ENCODE results near the gene PLCB2. TPM values are rescaled to one million over a fixed set of nuclear protein-coding genes. Genes with fewer than 3 reads are reported as not detected.
A peak's percentile ranks its signal among the peaks of the same experiment; 100 is the strongest.

PLCB2 gene
- total and polyA plus RNA-seq, 2 donors (not counting 1 experiment from before 2014, with no cell fraction given): 166 to 312 TPM

DNA sequence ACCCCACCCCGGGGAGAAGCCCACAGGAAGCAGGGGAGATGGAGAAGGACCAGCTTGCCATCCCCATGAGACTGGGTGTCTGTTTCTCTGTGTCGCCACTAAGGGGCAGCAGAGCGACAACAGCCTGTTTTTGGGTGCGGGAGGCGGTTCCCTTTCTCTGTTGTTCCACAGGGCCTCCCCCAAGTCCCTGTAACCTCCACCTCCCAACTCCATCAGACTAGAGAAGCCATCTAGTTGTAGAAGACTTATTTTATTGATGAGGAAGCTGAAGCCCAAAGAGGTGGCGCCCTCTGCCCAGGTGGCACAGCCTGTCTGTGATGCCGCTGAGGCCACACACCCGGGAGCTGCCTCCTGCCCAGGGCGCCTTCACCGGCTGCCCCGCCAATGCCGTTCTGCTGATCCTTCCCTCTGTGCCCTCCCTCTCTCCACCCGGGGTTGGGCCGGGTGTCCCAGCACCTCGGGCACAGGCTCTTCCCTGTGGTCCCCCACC is 36.9 kb upstream of the PLCB2 start:
- Histone ChIP-seq H3K4me3 (ENCODE audit: control extremely low read depth in 1 of 5, extremely low read depth in 1 of 5, insufficient read depth in 1 of 5, low read depth in 2 of 5, low read length in 4 of 5) (no peak overlapping the region), H3K4me2 (replicated peaks; ENCODE audit: low read depth, low read length, poor library complexity, severe bottlenecking) (peak overlapping the region; percentile 7)
- H3K4me3 Mint-ChIP-seq: no peak overlapping the region

DNA sequence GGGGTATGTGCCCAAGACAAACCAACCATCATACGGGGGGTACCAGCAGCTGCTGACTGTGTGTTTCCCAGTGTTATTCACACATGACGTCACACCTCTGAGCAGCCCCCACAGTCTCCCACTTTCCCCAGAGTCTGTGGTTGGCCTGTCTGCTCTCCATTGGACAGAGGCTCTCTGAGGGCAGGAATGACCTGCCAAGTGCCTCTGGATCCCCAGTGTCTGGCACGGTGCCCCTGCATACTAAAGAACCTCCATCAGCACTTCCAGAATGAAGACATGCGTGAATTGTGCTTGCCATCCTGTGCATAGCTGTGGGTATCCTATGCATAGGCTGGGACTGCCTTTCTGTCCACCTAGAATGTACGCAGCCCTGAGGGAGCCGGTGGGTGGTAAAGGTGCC is 36.5 kb upstream of the PLCB2 start:
- H3K27me3 ChIP-seq (replicated peaks in 1 of 4; ENCODE audit: control extremely low read depth in 1 of 4, control insufficient read depth in 3 of 4, insufficient read depth in 4 of 4, low read length in 3 of 4): no peaks in the 10 kb centered on the region
- no peak overlapping the region for H3K27ac ChIP-seq (ENCODE audit: low read length in 2 of 2)
- intact Hi-C loops (cut with micrococcal nuclease): loop anchor here (1.0 kb wide), 1 partner anchor 24 kb away; no protein-coding TSS in a partner anchor
- H3K27ac Mint-ChIP-seq: no peak overlapping the region
- TF ChIP-seq, protein P1, sequence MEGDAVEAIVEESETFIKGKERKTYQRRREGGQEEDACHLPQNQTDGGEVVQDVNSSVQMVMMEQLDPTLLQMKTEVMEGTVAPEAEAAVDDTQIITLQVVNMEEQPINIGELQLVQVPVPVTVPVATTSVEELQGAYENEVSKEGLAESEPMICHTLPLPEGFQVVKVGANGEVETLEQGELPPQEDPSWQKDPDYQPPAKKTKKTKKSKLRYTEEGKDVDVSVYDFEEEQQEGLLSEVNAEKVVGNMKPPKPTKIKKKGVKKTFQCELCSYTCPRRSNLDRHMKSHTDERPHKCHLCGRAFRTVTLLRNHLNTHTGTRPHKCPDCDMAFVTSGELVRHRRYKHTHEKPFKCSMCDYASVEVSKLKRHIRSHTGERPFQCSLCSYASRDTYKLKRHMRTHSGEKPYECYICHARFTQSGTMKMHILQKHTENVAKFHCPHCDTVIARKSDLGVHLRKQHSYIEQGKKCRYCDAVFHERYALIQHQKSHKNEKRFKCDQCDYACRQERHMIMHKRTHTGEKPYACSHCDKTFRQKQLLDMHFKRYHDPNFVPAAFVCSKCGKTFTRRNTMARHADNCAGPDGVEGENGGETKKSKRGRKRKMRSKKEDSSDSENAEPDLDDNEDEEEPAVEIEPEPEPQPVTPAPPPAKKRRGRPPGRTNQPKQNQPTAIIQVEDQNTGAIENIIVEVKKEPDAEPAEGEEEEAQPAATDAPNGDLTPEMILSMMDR (IDR thresholded peaks at IDR 0.05): no peak
- TF ChIP-seq EZH2 (IDR thresholded peaks at IDR 0.05; ENCODE audit: borderline replicate concordance, insufficient read depth, low read depth, low read length, poor library complexity, severe bottlenecking): no peak
- no peak overlapping the region for H2AFZ ChIP-seq (ENCODE audit: insufficient read depth, low read depth, low read length, poor library complexity, severe bottlenecking)
- H3K27me3 Mint-ChIP-seq: no peaks in the 10 kb centered on the region
- DNase-seq (no peak), ATAC-seq (ENCODE audit: low read depth) (no peak)
- CTCF ChIA-PET: interaction anchor here (0.7 to 15.0 kb wide), 27 partner anchors 8 to 540 kb away, joined by 3 to 382 read pairs (median 5); partner anchors contain the start of genes INAFM2, IVD, KNSTRN and PLCB2
- H4K20me1 ChIP-seq (ENCODE audit: control insufficient read depth, insufficient read depth, low read length, poor library complexity, severe bottlenecking): no peaks in the 10 kb centered on the region
- H3K4me2 ChIP-seq (replicated peaks; ENCODE audit: low read depth, low read length, poor library complexity, severe bottlenecking): peak overlapping the region; percentile 7
- H3K9me3 ChIP-seq (ENCODE audit: control extremely low read depth in 1 of 3, control insufficient read depth in 2 of 3, insufficient read depth in 1 of 3, low read length in 2 of 3): no peaks in the 10 kb centered on the region
- no peaks in the 10 kb centered on the region for H3K4me1 Mint-ChIP-seq
- no peaks in the 10 kb centered on the region for H3K79me2 ChIP-seq (ENCODE audit: control insufficient read depth, insufficient read depth, low read length)
- no peaks in the 10 kb centered on the region for H3K9me3 Mint-ChIP-seq (ENCODE audit: insufficient read depth)
- H3K4me3 Mint-ChIP-seq: no peak overlapping the region
- H3K4me3 ChIP-seq (ENCODE audit: control extremely low read depth in 1 of 5, extremely low read depth in 1 of 5, insufficient read depth in 1 of 5, low read depth in 2 of 5, low read length in 4 of 5): no peak overlapping the region
- no peaks in the 10 kb centered on the region for H3K4me1 ChIP-seq (ENCODE audit: control insufficient read depth in 2 of 2, insufficient read depth in 2 of 2, low read length in 2 of 2)
- H3K36me3 ChIP-seq (replicated peaks in 1 of 2; ENCODE audit: control extremely low read depth in 1 of 2, control insufficient read depth in 1 of 2, extremely low read depth in 1 of 2, insufficient read depth in 2 of 2, low read length in 1 of 2): no peaks in the 10 kb centered on the region
- no peak overlapping the region for H3K9ac ChIP-seq (ENCODE audit: low read length)
- POLR2A ChIA-PET: interaction anchor here (0.6 to 1.5 kb wide), 2 partner anchors 62 to 78 kb away, joined by 3 to 5 read pairs; partner anchors contain the start of gene IVD
- 68% methylated on average over 4 of the region's 6 CpGs for WGBS (ENCODE audit: insufficient coverage)

More for the DNA sequence above, 36.9 kb upstream of the PLCB2 start:
- intact Hi-C loops (cut with micrococcal nuclease): loop anchor here (1.0 kb wide), 1 partner anchor 24 kb away; no protein-coding TSS in a partner anchor
- Histone ChIP-seq H2AFZ (ENCODE audit: insufficient read depth, low read depth, low read length, poor library complexity, severe bottlenecking) (no peak overlapping the region), H3K27me3 (replicated peaks in 1 of 4; ENCODE audit: control extremely low read depth in 1 of 4, control insufficient read depth in 3 of 4, insufficient read depth in 4 of 4, low read length in 3 of 4) (no peaks in the 10 kb centered on the region), H3K27ac (ENCODE audit: low read length in 2 of 2) (no peak overlapping the region), H3K4me1 (ENCODE audit: control insufficient read depth in 2 of 2, insufficient read depth in 2 of 2, low read length in 2 of 2) (no peaks in the 10 kb centered on the region), H3K36me3 (replicated peaks in 1 of 2; ENCODE audit: control extremely low read depth in 1 of 2, control insufficient read depth in 1 of 2, extremely low read depth in 1 of 2, insufficient read depth in 2 of 2, low read length in 1 of 2) (no peaks in the 10 kb centered on the region), H3K9me3 (ENCODE audit: control extremely low read depth in 1 of 3, control insufficient read depth in 2 of 3, insufficient read depth in 1 of 3, low read length in 2 of 3) (no peaks in the 10 kb centered on the region), H3K79me2 (ENCODE audit: control insufficient read depth, insufficient read depth, low read length) (no peaks in the 10 kb centered on the region), H4K20me1 (ENCODE audit: control insufficient read depth, insufficient read depth, low read length, poor library complexity, severe bottlenecking) (no peaks in the 10 kb centered on the region), H3K9ac (ENCODE audit: low read length) (no peak overlapping the region)
- ChIA-PET POLR2A (interaction anchor here (0.6 to 1.5 kb wide), 2 partner anchors 61 to 77 kb away, joined by 3 to 5 read pairs; partner anchors contain the start of gene IVD), CTCF (interaction anchor here (0.7 to 15.0 kb wide), 27 partner anchors 8 to 541 kb away, joined by 3 to 382 read pairs (median 5); partner anchors contain the start of genes INAFM2, IVD, KNSTRN and PLCB2)
- no peaks in the 10 kb centered on the region for H3K27me3 Mint-ChIP-seq
- H3K9me3 Mint-ChIP-seq (ENCODE audit: insufficient read depth): no peaks in the 10 kb centered on the region
- no peaks in the 10 kb centered on the region for H3K4me1 Mint-ChIP-seq
- no peak overlapping the region for H3K27ac Mint-ChIP-seq
- 37% methylated on average over 13 of the region's 15 CpGs for WGBS (ENCODE audit: insufficient coverage)
- ATAC-seq (ENCODE audit: low read depth) (peak; percentile 88), DNase-seq (peak; percentile 77)
- TF ChIP-seq EZH2 (IDR thresholded peaks at IDR 0.05; ENCODE audit: borderline replicate concordance, insufficient read depth, low read depth, low read length, poor library complexity, severe bottlenecking): no peak
- TF ChIP-seq, protein P1 (IDR thresholded peaks at IDR 0.05): peak; percentile 83
